ENCODE measurements around the gene C2orf72.

Gene C2orf72

GRCh38 chr2:231069379-231070054 lies 32.2 kb downstream of the C2orf72 start:
- no peak for DNase-seq (ENCODE audit: low read depth in 2 of 2)

- DNase-seq (ENCODE audit: low read depth in 2 of 2) = no peak
Measured at GRCh38 chr2:231084565-231084964, 47.2 kb downstream of the C2orf72 start.

GRCh38 chr2:231088754-231089153 lies 51.4 kb downstream of the C2orf72 start:
- DNase-seq (ENCODE audit: low read depth in 2 of 2) = no peak

- DNase-seq (ENCODE audit: low read depth in 2 of 2) = no peak
Measured at GRCh38 chr2:231093933-231094332, 56.6 kb downstream of the C2orf72 start.

- DNase-seq (ENCODE audit: low read depth in 2 of 2) = no peak
Measured at GRCh38 chr2:231094736-231095346, 57.5 kb downstream of the C2orf72 start.

All from fibroblast of skin of left quadriceps (primary cell).